Lung (tissue), 12 donors: ENCODE data around the gene PAK4. TPM values are rescaled to one million over a fixed set of nuclear protein-coding genes. Genes with fewer than 3 reads are reported as not detected.
A peak's percentile ranks its signal among the peaks of the same experiment; 100 is the strongest.

Experiments used
- ATAC-seq: fragments of 200-7000 bp; cut with Tn5 transposase; one replicate; pipeline ENCODE4 v1.9.1; 2020; ENCODE audit warnings: moderate number of reproducible peaks; ENCODE audit not compliant: insufficient read depth, low FRiP score
- DNase-seq, 3 donors: peaks; one replicate each; pipeline ENCODE4 v3.0.0-alpha.2; 2013 to 2017
- H3K27ac ChIP-seq, 2 donors: one replicate each; pipeline ENCODE4 v1.5.1; 2013; ENCODE audit warnings: mild to moderate bottlenecking in 2 of 2, moderate library complexity in 2 of 2, control low read depth in 1 of 2, inconsistent platforms in 1 of 2, low read depth in 1 of 2, low read length in 1 of 2
- H3K27me3 ChIP-seq, 3 donors: one replicate each; pipeline ENCODE4 v1.5.1; 2013; ENCODE audit warnings: low read length in 2 of 3; ENCODE audit not compliant: control insufficient read depth in 3 of 3, insufficient read depth in 3 of 3
- H3K36me3 ChIP-seq, 4 donors: one replicate each; pipeline ENCODE4 v1.5.1; 2013; ENCODE audit warnings: low read length in 4 of 4, mild to moderate bottlenecking in 1 of 4, moderate library complexity in 1 of 4; ENCODE audit not compliant: control insufficient read depth in 4 of 4, insufficient read depth in 4 of 4
- H3K4me1 ChIP-seq, 5 donors: one replicate each; pipeline ENCODE4 v1.5.1; 2013; ENCODE audit warnings: low read length in 5 of 5, mild to moderate bottlenecking in 2 of 5, moderate library complexity in 1 of 5; ENCODE audit not compliant: control insufficient read depth in 5 of 5, insufficient read depth in 5 of 5
- H3K4me3 ChIP-seq: one replicate; pipeline ENCODE4 v1.5.1; 2013; ENCODE audit warnings: mild to moderate bottlenecking, control low read depth, moderate library complexity
- H3K9ac ChIP-seq, 2 donors: one replicate each; pipeline ENCODE4 v1.5.1; 2013; ENCODE audit warnings: low read length in 2 of 2, control low read depth in 1 of 2; ENCODE audit not compliant: insufficient read depth in 1 of 2
- H3K9me3 ChIP-seq, 4 donors: one replicate each; pipeline ENCODE4 v1.5.1; 2013; ENCODE audit warnings: low read length in 3 of 4, mild to moderate bottlenecking in 1 of 4, moderate library complexity in 1 of 4; ENCODE audit not compliant: control insufficient read depth in 4 of 4, insufficient read depth in 3 of 4
- CTCF ChIP-seq: IDR thresholded peaks from 2 replicates; pipeline ENCODE4 v1.5.1; 2012; ENCODE audit warnings: mild to moderate bottlenecking; ENCODE audit errors: control extremely low read depth, extremely low read depth
- WGBS, 2 donors: extraction: QIAGEN DNeasy Blood & Tissue Kit; methylation state at CpG; one replicate each; pipeline ENCODE4 v1.1.7; 2013; 5-methylcytosine and 5-hydroxymethylcytosine counted together
- polyA plus RNA-seq, 2 donors: library from polyadenylated mRNA; stranded (reverse); fragments of 200-250 nt; gene quantifications; one replicate each; pipeline ENCODE4 v1.2.1, GENCODE V29; 2013
- total RNA-seq, 2 donors: library from RNA; depleted of rRNA in 1 of 2; stranded (reverse); fragments of >200 nt in 1 of 2; gene quantifications; one replicate each; pipeline ENCODE4 v1.2.1, GENCODE V29; 2014 to 2021
- donor health status: control.
- donor health status: control.
- donor health status: Bipolar disorder and iron deficiency.
- donor health status: healthy.
- donor health status: DM: yes; HTN: yes; CAD: no.

PAK4 gene
- total and polyA plus RNA-seq, 4 donors, result 23.2 to 60.8 (median 36.7) TPM

DNA sequence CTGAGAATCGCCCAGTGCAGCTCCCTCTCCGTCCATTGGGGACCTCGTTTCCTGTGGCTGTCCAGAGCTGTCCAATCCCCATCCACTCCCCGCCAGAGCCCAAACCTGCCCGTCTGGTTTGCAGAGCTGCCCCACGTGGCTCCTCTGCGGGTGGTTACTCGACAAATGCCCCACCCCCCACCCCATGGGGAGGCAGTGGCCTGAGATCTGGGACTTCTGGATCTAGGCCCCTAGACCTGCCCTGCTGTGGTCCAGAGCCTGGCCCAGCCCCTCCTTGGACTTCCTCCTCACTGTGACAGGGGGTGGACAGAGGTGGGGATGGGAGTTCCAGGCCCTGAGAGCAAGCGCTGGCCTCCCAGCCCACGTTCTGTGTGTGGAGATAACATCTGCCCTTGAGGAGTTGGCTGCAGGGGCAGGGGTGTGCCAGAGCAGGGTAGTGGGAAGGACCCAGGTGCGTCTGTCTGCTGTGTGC is 29.1 kb downstream of the PAK4 start:
- H3K4me1 ChIP-seq, result peaks cover 0 to 41% (median 32%) of the 10 kb centered on the region in 5 donors
- no peaks in the 10 kb centered on the region for H3K36me3 ChIP-seq
- no peaks in the 10 kb centered on the region for H3K9me3 ChIP-seq
- H3K27ac ChIP-seq, result peak overlapping the region in 1 of 2 donors; percentile 2
- no peak overlapping the region for H3K4me3 ChIP-seq
- peak; percentile 5 for ATAC-seq
- H3K9ac ChIP-seq, result no peak overlapping the region
- peak; percentile 50 to 73 (median 65) for DNase-seq
- no peak for TF ChIP-seq CTCF
- WGBS, 2 donors, result 52 to 67% methylated on average over 11 of the region's 11 CpGs
- H3K27me3 ChIP-seq, result no peaks in the 10 kb centered on the region

DNA sequence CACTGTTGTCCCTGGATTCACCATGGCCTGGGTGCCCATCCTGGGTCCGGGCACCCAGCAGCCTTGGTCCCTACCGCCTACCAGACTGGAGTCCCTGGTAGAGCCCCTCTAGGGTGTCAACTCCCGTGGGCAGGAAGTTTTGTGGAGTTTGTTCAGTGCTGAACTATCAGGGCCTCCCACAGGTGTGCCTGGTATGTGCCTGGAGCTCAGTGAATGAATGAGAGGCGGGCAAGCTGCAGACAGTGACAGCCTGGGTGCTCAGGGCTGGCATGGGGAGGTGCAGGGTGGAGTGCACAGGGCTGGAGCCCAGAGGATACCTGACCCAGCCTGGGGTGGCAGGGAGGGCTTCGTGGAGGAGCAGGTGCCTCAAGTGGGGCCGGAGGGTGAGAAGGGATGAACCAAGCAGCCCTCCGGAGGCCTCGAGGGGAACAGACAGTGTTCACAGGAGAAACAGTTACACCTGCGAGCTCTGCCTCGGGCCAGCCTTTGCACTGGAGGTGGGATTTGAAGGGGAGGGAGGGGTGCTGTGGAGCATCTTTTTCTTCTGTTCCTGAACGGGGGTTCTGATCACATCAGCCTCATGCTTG is 29.6 kb downstream of the PAK4 start:
- H3K9ac ChIP-seq, result no peak overlapping the region
- WGBS, 2 donors, result 79 to 83% methylated on average over 11 of the region's 11 CpGs
- H3K4me1 ChIP-seq, result peaks cover 0 to 46% (median 34%) of the 10 kb centered on the region in 5 donors
- H3K27me3 ChIP-seq, result no peaks in the 10 kb centered on the region
- no peak for ATAC-seq
- peak overlapping the region in 1 of 2 donors; percentile 14 for H3K27ac ChIP-seq
- no peak overlapping the region for H3K4me3 ChIP-seq
- no peak for TF ChIP-seq CTCF
- no peaks in the 10 kb centered on the region for H3K9me3 ChIP-seq
- no peak for DNase-seq
- H3K36me3 ChIP-seq, result no peaks in the 10 kb centered on the region

DNA sequence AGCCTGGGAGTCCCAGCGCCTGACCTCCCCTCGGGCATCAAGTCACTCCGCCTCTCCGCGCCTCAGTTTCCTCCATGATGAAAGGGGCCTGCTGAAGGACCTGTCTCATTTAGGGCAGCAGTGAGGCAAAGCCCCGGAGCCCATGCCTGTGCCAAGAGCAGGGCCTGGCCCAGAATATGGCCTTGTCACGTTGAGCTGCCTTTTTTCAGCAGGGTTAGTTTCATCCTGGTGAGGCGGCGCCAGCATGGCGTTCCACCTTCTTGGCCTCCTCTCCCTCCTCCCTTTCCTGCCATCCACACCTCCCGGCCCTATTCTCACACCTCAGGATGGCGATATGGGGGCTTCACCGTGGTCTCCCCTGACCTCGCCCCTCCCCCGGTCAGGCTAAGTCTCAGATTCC is 30.2 kb downstream of the PAK4 start:
- DNase-seq, result no peak
- TF ChIP-seq CTCF, result no peak
- no peak overlapping the region for H3K4me3 ChIP-seq
- no peak for ATAC-seq
- H3K4me1 ChIP-seq, result peaks cover 0 to 50% (median 39%) of the 10 kb centered on the region in 5 donors
- H3K27me3 ChIP-seq, result no peaks in the 10 kb centered on the region
- H3K27ac ChIP-seq, result no peak overlapping the region
- H3K9me3 ChIP-seq, result no peaks in the 10 kb centered on the region
- no peaks in the 10 kb centered on the region for H3K36me3 ChIP-seq
- H3K9ac ChIP-seq, result no peak overlapping the region
- 81 to 89% methylated on average over 15 of the region's 15 CpGs for WGBS, 2 donors
